ENCODE data around the gene MEI1. TPM values are rescaled to one million over a fixed set of nuclear protein-coding genes. Genes with fewer than 3 reads are reported as not detected.

MEI1 gene
- 1 to 10 TPM in 1 of 4 donors, under 1 TPM in 2, not detected in 1; under 0.01 to 1.8 (median 0.44) TPM for total RNA-seq

GRCh38 chr22:41699264-41700107 lies at the start of gene MEI1:
Gene MEI1 (plus strand): TSS chr22:41699503. CDS start chr22:41699539, 36 bp downstream.
- H3K36me3 ChIP-seq: peaks cover 0 to under 1% (median 0%) of the 10 kb centered on the region in 3 donors
- H3K27me3 ChIP-seq: no peaks in the 10 kb centered on the region
- WGBS, 2 donors: 54 to 72% methylated on average over 35 to 55 of the region's 69 CpGs
- peaks cover 0 to 23% (median 8%) of the 10 kb centered on the region in 4 donors for H3K4me1 ChIP-seq
- no peak within 1 kb of the TSS for H3K27ac ChIP-seq
- TF ChIP-seq POLR2A (IDR thresholded peaks at IDR 0.05) (no peak), EP300 (IDR thresholded peaks at IDR 0.05) (no peak), CTCF (IDR thresholded peaks at IDR 0.05) (no peak)
- peak within 1 kb of the TSS in 1 of 4 donors; percentile 18 for H3K4me3 ChIP-seq
- peak; percentile 58 to 64 for DNase-seq (ENCODE audit: low spot score in 2 of 2)
- no peaks in the 10 kb centered on the region for H3K9me3 ChIP-seq

- DNase-seq (ENCODE audit: low spot score in 2 of 2): no peak
- Histone ChIP-seq H3K4me1 (no peaks in the 10 kb centered on the region), H3K4me3 (no peak overlapping the region), H3K36me3 (peaks cover 7 to 98% (median 36%) of the 10 kb centered on the region in 3 donors), H3K9me3 (no peaks in the 10 kb centered on the region), H3K27me3 (no peaks in the 10 kb centered on the region), H3K27ac (no peak overlapping the region)
- WGBS, 2 donors: 100% methylated on average over 1 of the region's 1 CpG
- TF ChIP-seq EP300 (IDR thresholded peaks at IDR 0.05): no peak
- TF ChIP-seq CTCF (IDR thresholded peaks at IDR 0.05): no peak
- no peak for TF ChIP-seq POLR2A (IDR thresholded peaks at IDR 0.05)
These were observed 49.1 kb upstream of the MEI1 start for GRCh38 chr22:41650229-41650628.

GRCh38 chr22:41650821-41651220 lies 48.5 kb upstream of the MEI1 start:
- no peak for DNase-seq (ENCODE audit: low spot score in 2 of 2)
- no peak overlapping the region for H3K4me3 ChIP-seq
- H3K36me3 ChIP-seq: peaks cover 7 to 98% (median 42%) of the 10 kb centered on the region in 3 donors
- WGBS, 2 donors: 95 to 97% methylated on average over 11 of the region's 11 CpGs
- no peak for TF ChIP-seq CTCF (IDR thresholded peaks at IDR 0.05)
- no peak for TF ChIP-seq POLR2A (IDR thresholded peaks at IDR 0.05)
- no peak for TF ChIP-seq EP300 (IDR thresholded peaks at IDR 0.05)
- no peak overlapping the region for H3K27ac ChIP-seq
- H3K9me3 ChIP-seq: no peaks in the 10 kb centered on the region
- no peaks in the 10 kb centered on the region for H3K4me1 ChIP-seq
- H3K27me3 ChIP-seq: no peaks in the 10 kb centered on the region

- no peak for DNase-seq (ENCODE audit: low spot score in 2 of 2)
- Histone ChIP-seq H3K4me3 (no peak overlapping the region), H3K9me3 (no peaks in the 10 kb centered on the region), H3K27me3 (no peaks in the 10 kb centered on the region), H3K27ac (no peak overlapping the region), H3K4me1 (no peaks in the 10 kb centered on the region), H3K36me3 (peaks cover 7 to 99% (median 52%) of the 10 kb centered on the region in 3 donors)
- 90 to 95% methylated on average over 3 of the region's 3 CpGs for WGBS, 2 donors
- TF ChIP-seq EP300 (IDR thresholded peaks at IDR 0.05) (no peak), POLR2A (IDR thresholded peaks at IDR 0.05) (no peak), CTCF (IDR thresholded peaks at IDR 0.05) (no peak)
These were observed 45.0 kb upstream of the MEI1 start for GRCh38 chr22:41654322-41654721.

- TF ChIP-seq CTCF (IDR thresholded peaks at IDR 0.05) (no peak), POLR2A (IDR thresholded peaks at IDR 0.05) (no peak), EP300 (IDR thresholded peaks at IDR 0.05) (no peak)
- no peak overlapping the region for H3K27ac ChIP-seq
- WGBS, 2 donors: 68 to 73% methylated on average over 5 of the region's 5 CpGs
- H3K9me3 ChIP-seq: no peaks in the 10 kb centered on the region
- H3K4me1 ChIP-seq: no peaks in the 10 kb centered on the region
- H3K4me3 ChIP-seq: no peak overlapping the region
- no peak for DNase-seq (ENCODE audit: low spot score in 2 of 2)
- H3K27me3 ChIP-seq: no peaks in the 10 kb centered on the region
- peaks cover 7 to 100% (median 66%) of the 10 kb centered on the region in 3 donors for H3K36me3 ChIP-seq
These were observed 42.7 kb upstream of the MEI1 start for GRCh38 chr22:41656556-41656955.
